HEK293T (cell line): ENCODE results near the gene IL12B.
A peak's percentile ranks its signal among the peaks of the same experiment; 100 is the strongest.

Experiments used
- CTCF ChIA-PET: fragments of 350-600 bp; formaldehyde crosslinking; extraction: SDS; loops from one replicate; lab custom pipeline; 2021; ENCODE audit warnings: antibody characterized with exemption, inconsistent platforms; lab: Yijun Ruan, JAX
- POLR2A ChIA-PET: fragments of 350-600 bp; formaldehyde crosslinking; extraction: SDS; loops from one replicate; lab custom pipeline; 2020; ENCODE audit warnings: antibody characterized with exemption, inconsistent platforms; lab: Yijun Ruan, JAX
- DNase-seq: peaks from one replicate; pipeline ENCODE4 v3.0.0; 2012; ENCODE audit warnings: mixed read lengths; ENCODE audit errors: extremely low spot score
- ARNT ChIP-seq: fragments of 450-650 bp; IDR thresholded peaks from 2 replicates; pipeline ENCODE4 v1.6.1; 2017; ENCODE audit warnings: mild to moderate bottlenecking
- BHLHE40 ChIP-seq: fragments of 450-650 bp; IDR thresholded peaks from 2 replicates; pipeline ENCODE4 v1.6.1; 2016; ENCODE audit warnings: mild to moderate bottlenecking, moderate library complexity, borderline replicate concordance
- CTBP1 ChIP-seq: fragments of 450-650 bp; IDR thresholded peaks from 2 replicates; pipeline ENCODE4 v1.6.1; 2016; ENCODE audit warnings: borderline replicate concordance
- ELF4 ChIP-seq: fragments of 450-650 bp; IDR thresholded peaks from 2 replicates; pipeline ENCODE4 v1.6.1; 2017; ENCODE audit warnings: antibody characterized with exemption
- FOXA1 ChIP-seq: fragments of 450-650 bp; IDR thresholded peaks from 2 replicates; pipeline ENCODE4 v1.6.1; 2016; ENCODE audit warnings: mild to moderate bottlenecking
- FOXK2 ChIP-seq: fragments of 450-650 bp; IDR thresholded peaks from 2 replicates; pipeline ENCODE4 v1.6.1; 2016; ENCODE audit warnings: mild to moderate bottlenecking
- FOXM1 ChIP-seq: fragments of 450-650 bp; IDR thresholded peaks from 2 replicates; pipeline ENCODE4 v1.6.1; 2017; ENCODE audit warnings: mild to moderate bottlenecking, borderline replicate concordance
- HDGF ChIP-seq: fragments of 450-650 bp; IDR thresholded peaks from 2 replicates; pipeline ENCODE4 v1.6.1; 2017; ENCODE audit warnings: antibody characterized with exemption, borderline replicate concordance
- L3MBTL2 ChIP-seq: fragments of 450-650 bp; conservative IDR thresholded peaks from 2 replicates; pipeline ENCODE4 v1.6.1; 2016; ENCODE audit warnings: mild to moderate bottlenecking
- LEF1 ChIP-seq: fragments of 450-650 bp; IDR thresholded peaks from 2 replicates; pipeline ENCODE4 v1.6.1; 2017; ENCODE audit warnings: mild to moderate bottlenecking, borderline replicate concordance
- NFRKB ChIP-seq: fragments of 450-650 bp; IDR thresholded peaks from 2 replicates; pipeline ENCODE4 v1.6.1; 2016; ENCODE audit warnings: mild to moderate bottlenecking, moderate library complexity
- PKNOX1 ChIP-seq: fragments of 450-650 bp; IDR thresholded peaks from 2 replicates; pipeline ENCODE4 v1.6.1; 2016
- SP1 ChIP-seq: fragments of 450-650 bp; IDR thresholded peaks from 2 replicates; pipeline ENCODE4 v1.6.1; 2017
- SUZ12 ChIP-seq: fragments of 450-650 bp; IDR thresholded peaks from 2 replicates; pipeline ENCODE4 v1.6.1; 2016; ENCODE audit warnings: mild to moderate bottlenecking
- TARDBP ChIP-seq: fragments of 450-650 bp; IDR thresholded peaks from 2 replicates; pipeline ENCODE4 v1.6.1; 2016
- ZNF384 ChIP-seq: fragments of 450-650 bp; IDR thresholded peaks from 2 replicates; pipeline ENCODE4 v1.6.1; 2016

The IL12B gene

GRCh38 chr5:159332800-159333544 lies 2.7 kb upstream of the IL12B start:
- TF ChIP-seq BHLHE40 (no peak), NFRKB (no peak), ELF4 (no peak), SP1 (no peak), L3MBTL2 (no peak), ZNF384 (no peak), TARDBP (no peak), FOXM1 (no peak)
- no peak for DNase-seq
- ChIA-PET CTCF (interaction anchor here (0.5 to 2.2 kb wide), 4 partner anchors 9 to 1591 kb away, joined by 3 to 12 read pairs (median 7); no protein-coding TSS in a partner anchor), POLR2A (interaction anchor here (0.9 kb wide), 1 partner anchor 604 kb away, joined by 3 read pairs; no protein-coding TSS in a partner anchor)

GRCh38 chr5:159331093-159331973 lies 1.0 kb upstream of the IL12B start:
- ChIA-PET POLR2A (interaction anchor here (0.9 to 1.0 kb wide), 3 partner anchors 9 to 13 kb away, joined by 3 to 4 read pairs (median 3); no protein-coding TSS in a partner anchor), CTCF (interaction anchor here (0.8 to 2.2 kb wide), 6 partner anchors 9 to 656 kb away, joined by 3 to 12 read pairs (median 4); no protein-coding TSS in a partner anchor)
- TF ChIP-seq FOXM1 (no peak; the same call in 1 of the 2 replicates), L3MBTL2 (peak; percentile 67), FOXA1 (no peak)
- peak; percentile 80 for DNase-seq

- ChIA-PET CTCF (interaction anchor here (0.6 to 1.4 kb wide), 2 partner anchors 168 to 191 kb away, joined by 3 to 7 read pairs; no protein-coding TSS in a partner anchor), POLR2A (no interaction called here)
- TF ChIP-seq ELF4 (no peak), ZNF384 (no peak), L3MBTL2 (no peak), CTBP1 (no peak), FOXM1 (no peak), ARNT (no peak), BHLHE40 (no peak), FOXA1 (no peak)
- no peak for DNase-seq
These were observed 5.3 kb downstream of the IL12B start for GRCh38 chr5:159324986-159325385.

- no peak for DNase-seq
- TF ChIP-seq TARDBP (no peak), FOXK2 (no peak), BHLHE40 (no peak)
- ChIA-PET POLR2A (no interaction called here), CTCF (interaction anchor here (1.4 kb wide), 1 partner anchor 167 kb away, joined by 7 read pairs; no protein-coding TSS in a partner anchor)
These were observed 6.1 kb downstream of the IL12B start for GRCh38 chr5:159324102-159324755.

GRCh38 chr5:159322180-159322579 lies 8.1 kb downstream of the IL12B start:
- DNase-seq, result no peak
- ChIA-PET POLR2A (no interaction called here), CTCF (no interaction called here)
- TF ChIP-seq SUZ12 (no peak), ARNT (no peak), ZNF384 (no peak), SP1 (no peak), LEF1 (no peak)

GRCh38 chr5:159319832-159320231 lies 10.5 kb downstream of the IL12B start:
- CTCF ChIA-PET, result no interaction called here
- POLR2A ChIA-PET, result no interaction called here
- TF ChIP-seq ELF4 (no peak), FOXM1 (no peak), ARNT (no peak), BHLHE40 (no peak), FOXK2 (no peak), L3MBTL2 (no peak)
- no peak for DNase-seq

GRCh38 chr5:159319363-159319762 lies 10.9 kb downstream of the IL12B start:
- no peak for DNase-seq
- POLR2A ChIA-PET, result no interaction called here
- TF ChIP-seq LEF1 (no peak), SUZ12 (no peak), HDGF (no peak), FOXM1 (no peak), BHLHE40 (no peak), CTBP1 (no peak), FOXA1 (no peak), SP1 (no peak), L3MBTL2 (no peak)
- CTCF ChIA-PET, result no interaction called here

GRCh38 chr5:159318448-159318847 lies 11.8 kb downstream of the IL12B start:
- DNase-seq, result no peak
- ChIA-PET CTCF (interaction anchor here (3.3 kb wide), 1 partner anchor 161 kb away, joined by 29 read pairs; no protein-coding TSS in a partner anchor), POLR2A (interaction anchor here (0.8 kb wide), 1 partner anchor 13 kb away, joined by 3 read pairs; no protein-coding TSS in a partner anchor)
- TF ChIP-seq FOXK2, result no peak
- TF ChIP-seq FOXA1, result no peak
- no peak for TF ChIP-seq HDGF
- no peak for TF ChIP-seq PKNOX1
- no peak for TF ChIP-seq SP1
